ENCODE results near the gene DHX35.
"Not testable (repeated sequence)": the region's sequence is repeated elsewhere in the genome, so short reads cannot be mapped to it uniquely, and the experiment has no call there.

The DHX35 gene

DNA sequence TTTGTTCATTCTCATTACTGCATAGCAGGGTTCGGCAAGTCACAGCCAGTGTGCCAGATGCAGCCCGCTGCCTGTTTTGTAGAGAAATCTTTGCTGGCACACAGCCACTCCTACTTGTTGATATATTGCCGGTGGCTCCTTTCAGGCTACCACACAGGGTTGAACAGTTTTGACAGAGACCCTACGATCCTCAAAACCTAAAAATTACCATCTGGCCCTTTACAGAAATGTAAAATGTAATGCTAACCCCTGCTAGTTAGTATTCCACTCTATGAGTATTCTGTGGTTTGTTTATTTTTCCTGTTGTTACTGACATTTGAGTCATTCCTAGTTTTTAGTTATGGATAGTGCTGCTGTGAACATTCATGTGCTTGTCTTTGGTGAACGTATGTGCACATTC lies 11.5 kb downstream of the DHX35 start:
- H3K27ac Mint-ChIP-seq: no peak overlapping the region
- no peak for DNase-seq (ENCODE audit: low spot score in 2 of 2)
- no peaks in the 10 kb centered on the region for H3K4me1 Mint-ChIP-seq
- H3K9me3 Mint-ChIP-seq: no peaks in the 10 kb centered on the region
- H3K27me3 Mint-ChIP-seq: no peaks in the 10 kb centered on the region
- H3K4me3 Mint-ChIP-seq: no peak overlapping the region
- ATAC-seq (ENCODE audit: low read depth): no peak
- peaks cover 17% of the 10 kb centered on the region for H3K36me3 Mint-ChIP-seq

- DNase-seq (ENCODE audit: low spot score in 2 of 2) (no peak), ATAC-seq (ENCODE audit: low read depth) (no peak)
- Mint-ChIP-seq H3K4me3 (no peak overlapping the region), H3K27me3 (no peaks in the 10 kb centered on the region), H3K27ac (no peak overlapping the region), H3K36me3 (peaks cover 11% of the 10 kb centered on the region), H3K4me1 (no peaks in the 10 kb centered on the region), H3K9me3 (no peaks in the 10 kb centered on the region)
These were observed 13.5 kb downstream of the DHX35 start for GRCh38 chr20:38975539-38976120.

- no peak for ATAC-seq (ENCODE audit: low read depth)
These were observed 17.3 kb downstream of the DHX35 start for GRCh38 chr20:38979434-38979833.

DNA sequence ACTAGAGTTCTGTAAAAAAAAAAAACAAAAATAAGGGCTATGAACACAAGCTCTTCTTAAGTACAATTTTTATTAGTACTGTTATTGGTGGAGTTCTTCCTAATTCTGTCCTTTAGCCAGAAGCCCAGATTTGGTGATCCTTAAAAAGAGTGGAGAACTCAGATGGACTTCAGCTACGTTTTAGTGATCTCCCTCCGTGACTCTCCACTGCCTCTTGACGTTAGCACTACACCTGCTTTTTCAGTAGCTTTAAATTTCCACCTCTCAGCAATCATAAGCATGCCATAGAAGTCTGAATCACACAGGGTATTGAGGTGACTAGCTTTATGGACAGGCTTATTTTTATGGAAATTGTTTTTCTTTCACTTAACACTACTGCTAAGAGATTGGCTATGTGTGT lies 17.7 kb downstream of the DHX35 start:
- no peak overlapping the region for H3K27ac Mint-ChIP-seq
- H3K27me3 Mint-ChIP-seq: no peaks in the 10 kb centered on the region
- DNase-seq (ENCODE audit: low spot score in 2 of 2) (no peak), ATAC-seq (ENCODE audit: low read depth) (no peak)
- H3K9me3 Mint-ChIP-seq: no peaks in the 10 kb centered on the region
- H3K4me1 Mint-ChIP-seq: no peaks in the 10 kb centered on the region
- no peaks in the 10 kb centered on the region for H3K36me3 Mint-ChIP-seq
- no peak overlapping the region for H3K4me3 Mint-ChIP-seq

More at GRCh38 chr20:38979434-38979833, 17.3 kb downstream of the DHX35 start:
- H3K36me3 Mint-ChIP-seq: peaks cover 2% of the 10 kb centered on the region
- DNase-seq (ENCODE audit: low spot score in 2 of 2): no peak
- H3K4me1 Mint-ChIP-seq: no peaks in the 10 kb centered on the region
- H3K27me3 Mint-ChIP-seq: no peaks in the 10 kb centered on the region
- H3K9me3 Mint-ChIP-seq: no peaks in the 10 kb centered on the region
- no peak overlapping the region for H3K4me3 Mint-ChIP-seq
- no peak overlapping the region for H3K27ac Mint-ChIP-seq

GRCh38 chr20:38982291-38982690 lies 20.1 kb downstream of the DHX35 start:
- peaks cover 2% of the 10 kb centered on the region for H3K36me3 Mint-ChIP-seq
- DNase-seq (ENCODE audit: low spot score in 2 of 2) (no peak), ATAC-seq (ENCODE audit: low read depth) (no peak)
- H3K4me3 Mint-ChIP-seq: no peak overlapping the region
- no peak overlapping the region for H3K27ac Mint-ChIP-seq
- peaks cover 5% of the 10 kb centered on the region for H3K4me1 Mint-ChIP-seq
- H3K9me3 Mint-ChIP-seq: no peaks in the 10 kb centered on the region
- H3K27me3 Mint-ChIP-seq: no peaks in the 10 kb centered on the region

- H3K4me1 Mint-ChIP-seq: peaks cover 12% of the 10 kb centered on the region
- H3K36me3 Mint-ChIP-seq: peaks cover 6% of the 10 kb centered on the region
- H3K27me3 Mint-ChIP-seq: no peaks in the 10 kb centered on the region
- ATAC-seq (ENCODE audit: low read depth) (no peak), DNase-seq (ENCODE audit: low spot score in 2 of 2) (no peak)
- H3K9me3 Mint-ChIP-seq: no peaks in the 10 kb centered on the region
- H3K4me3 Mint-ChIP-seq: no peak overlapping the region
- no peak overlapping the region for H3K27ac Mint-ChIP-seq
These were observed 22.9 kb downstream of the DHX35 start for GRCh38 chr20:38985060-38985459.

DNA sequence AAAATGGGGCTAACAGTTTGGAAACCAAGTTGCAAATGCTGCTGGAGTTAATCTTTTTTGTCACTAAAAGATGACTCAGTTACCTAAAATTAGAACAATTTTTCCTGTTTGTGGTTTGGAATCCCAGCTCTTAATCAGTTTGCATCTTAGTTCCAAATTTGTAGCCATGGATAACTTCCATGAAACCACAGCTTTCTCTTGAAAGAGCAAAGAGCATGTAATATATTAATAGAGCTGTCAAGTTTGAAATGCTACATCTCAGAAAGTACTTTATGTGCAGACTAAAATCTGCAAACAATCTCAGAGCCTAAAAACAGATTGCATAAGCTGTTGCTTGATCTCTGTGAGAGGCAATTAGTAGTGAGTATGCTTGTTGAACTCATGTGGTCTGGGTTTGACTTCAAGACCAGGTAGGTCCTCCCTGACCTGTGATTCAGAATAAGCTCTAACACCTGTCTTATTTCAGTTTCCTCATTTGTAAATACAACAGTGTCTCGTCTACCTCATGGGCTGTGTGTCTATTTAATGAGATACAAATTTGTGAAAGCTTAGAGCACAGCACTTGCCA lies 23.5 kb downstream of the DHX35 start:
- ATAC-seq (ENCODE audit: low read depth) (no peak), DNase-seq (ENCODE audit: low spot score in 2 of 2) (no peak)
- no peak overlapping the region for H3K27ac Mint-ChIP-seq
- peaks cover 12% of the 10 kb centered on the region for H3K4me1 Mint-ChIP-seq
- no peaks in the 10 kb centered on the region for H3K27me3 Mint-ChIP-seq
- no peaks in the 10 kb centered on the region for H3K9me3 Mint-ChIP-seq
- no peak overlapping the region for H3K4me3 Mint-ChIP-seq
- peaks cover 9% of the 10 kb centered on the region for H3K36me3 Mint-ChIP-seq

- Mint-ChIP-seq H3K36me3 (peaks cover 9% of the 10 kb centered on the region), H3K27ac (no peak overlapping the region), H3K27me3 (no peaks in the 10 kb centered on the region), H3K9me3 (no peaks in the 10 kb centered on the region), H3K4me1 (peaks cover 12% of the 10 kb centered on the region), H3K4me3 (no peak overlapping the region)
- DNase-seq (ENCODE audit: low spot score in 2 of 2) (no peak), ATAC-seq (ENCODE audit: low read depth) (no peak)
These were observed 24.5 kb downstream of the DHX35 start for GRCh38 chr20:38986663-38987062.

- Mint-ChIP-seq H3K9me3 (no peaks in the 10 kb centered on the region), H3K27me3 (no peaks in the 10 kb centered on the region), H3K4me1 (peaks cover 12% of the 10 kb centered on the region), H3K36me3 (peaks cover 11% of the 10 kb centered on the region), H3K27ac (peak overlapping the region; percentile 9), H3K4me3 (peak overlapping the region; percentile 30)
- ATAC-seq (ENCODE audit: low read depth) (peak; percentile 74), DNase-seq (ENCODE audit: low spot score in 2 of 2) (peak in 1 of 2 donors; percentile 5)
These were observed 25.6 kb downstream of the DHX35 start for GRCh38 chr20:38987777-38988176.

DNA sequence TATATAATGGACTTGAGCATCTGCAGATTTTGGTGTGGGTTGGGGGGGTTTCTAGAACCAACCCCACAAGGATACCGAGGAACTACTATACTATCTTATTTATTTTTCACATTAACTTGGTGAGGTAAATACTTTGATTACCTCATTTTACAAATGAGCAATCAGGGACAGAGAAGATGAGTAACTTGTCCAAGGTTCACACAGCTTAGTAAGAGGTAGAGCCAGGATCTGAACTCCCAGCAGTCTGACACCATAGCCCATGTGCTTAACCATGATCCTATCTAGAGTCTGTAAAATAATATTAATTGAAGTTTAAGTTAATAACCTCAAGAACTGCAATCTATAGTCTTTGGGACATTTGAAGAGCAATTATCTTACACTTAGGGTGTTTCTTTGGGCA lies 28.6 kb downstream of the DHX35 start:
- Mint-ChIP-seq H3K36me3 (peaks cover 15% of the 10 kb centered on the region), H3K27ac (no peak overlapping the region), H3K4me1 (peaks cover 12% of the 10 kb centered on the region), H3K4me3 (no peak overlapping the region), H3K27me3 (no peaks in the 10 kb centered on the region), H3K9me3 (no peaks in the 10 kb centered on the region)
- DNase-seq (ENCODE audit: low spot score in 2 of 2) (no peak), ATAC-seq (ENCODE audit: low read depth) (no peak)

- no peak for DNase-seq (ENCODE audit: low spot score in 2 of 2)
- no peak for ATAC-seq (ENCODE audit: low read depth)
- H3K27ac Mint-ChIP-seq: no peak overlapping the region
- no peaks in the 10 kb centered on the region for H3K9me3 Mint-ChIP-seq
- peaks cover 9% of the 10 kb centered on the region for H3K4me1 Mint-ChIP-seq
- peaks cover 20% of the 10 kb centered on the region for H3K36me3 Mint-ChIP-seq
- H3K27me3 Mint-ChIP-seq: no peaks in the 10 kb centered on the region
- H3K4me3 Mint-ChIP-seq: no peak overlapping the region
These were observed 29.9 kb downstream of the DHX35 start for GRCh38 chr20:38991814-38992704.

DNA sequence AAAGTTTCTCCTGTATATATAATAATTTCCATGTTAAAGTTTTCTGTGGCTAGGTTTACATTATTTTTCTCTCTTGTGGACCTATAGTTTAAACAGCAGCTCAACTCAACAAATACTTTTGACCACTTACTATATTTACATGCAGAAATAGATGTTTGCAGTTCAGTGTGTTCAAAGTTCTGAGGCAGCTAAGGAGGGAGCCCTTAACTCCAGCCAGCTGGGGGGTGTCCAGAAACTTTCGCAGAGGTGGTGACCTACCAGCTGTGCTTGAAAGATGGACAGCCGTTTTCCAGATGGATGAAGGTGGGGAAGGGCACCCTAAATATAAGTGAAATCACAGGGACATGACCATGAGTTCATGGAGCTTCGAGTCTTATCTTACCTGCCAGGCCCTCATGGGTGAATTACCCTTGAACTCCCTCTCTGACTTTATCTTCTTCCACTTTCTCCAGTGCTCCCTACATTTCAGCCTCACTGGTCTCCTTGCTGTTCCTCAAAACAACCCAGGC lies 33.4 kb downstream of the DHX35 start:
- Mint-ChIP-seq H3K4me3 (no peak overlapping the region), H3K27me3 (no peaks in the 10 kb centered on the region), H3K36me3 (peaks cover 25% of the 10 kb centered on the region), H3K27ac (no peak overlapping the region), H3K9me3 (no peaks in the 10 kb centered on the region), H3K4me1 (peaks cover 4% of the 10 kb centered on the region)
- no peak for DNase-seq (ENCODE audit: low spot score in 2 of 2)
- no peak for ATAC-seq (ENCODE audit: low read depth)

- not testable (repeated sequence) for ATAC-seq (ENCODE audit: low read depth); H3K4me1 Mint-ChIP-seq; H3K4me3 Mint-ChIP-seq; H3K27ac Mint-ChIP-seq; H3K27me3 Mint-ChIP-seq; H3K9me3 Mint-ChIP-seq; DNase-seq (ENCODE audit: low spot score in 2 of 2)
- H3K36me3 Mint-ChIP-seq: peaks cover 26% of the 10 kb centered on the region
These were observed 34.7 kb downstream of the DHX35 start for GRCh38 chr20:38996866-38997265.

GRCh38 chr20:38997622-38998021 lies 35.5 kb downstream of the DHX35 start:
- Mint-ChIP-seq H3K4me1 (peaks cover 6% of the 10 kb centered on the region), H3K27ac (no peak overlapping the region), H3K9me3 (no peaks in the 10 kb centered on the region), H3K36me3 (peaks cover 26% of the 10 kb centered on the region), H3K27me3 (no peaks in the 10 kb centered on the region), H3K4me3 (no peak overlapping the region)
- no peak for DNase-seq (ENCODE audit: low spot score in 2 of 2)
- ATAC-seq (ENCODE audit: low read depth): peak; percentile 54

Data from memory B cell (primary cell).